Measurements from ENCODE around the gene NDUFV1.

- TF ChIP-seq CTCF (conservative IDR thresholded peaks at IDR 0.05; ENCODE audit: low read depth, low read length) (no peak), EZH2 (IDR thresholded peaks at IDR 0.05; ENCODE audit: borderline replicate concordance, low read depth, low read length, poor library complexity, severe bottlenecking) (no peak)
Observed at GRCh38 chr11:67584881-67585873, 21.6 kb upstream of the NDUFV1 start.

All from A673 (cell line).